Liver (tissue), 9 donors: ENCODE results near the gene SUPT5H. TPM values are rescaled to one million over a fixed set of nuclear protein-coding genes. Genes with fewer than 3 reads are reported as not detected.

ENCODE experiments used
- DNase-seq: peaks from one replicate; pipeline ENCODE4 v3.0.0-alpha.2; 2017; ENCODE audit warnings: low spot score
- H3K27ac ChIP-seq, 2 donors: one replicate each; pipeline ENCODE4 v1.7.0; 2013; ENCODE audit warnings: inconsistent platforms in 2 of 2, low read length in 2 of 2, control low read depth in 1 of 2, low read depth in 1 of 2, mild to moderate bottlenecking in 1 of 2
- H3K27me3 ChIP-seq, 4 donors: one replicate each; pipeline versions ENCODE4 v1.6.1 to v1.7.0; 2013; ENCODE audit warnings: low read length in 3 of 4, inconsistent platforms in 1 of 4, mild to moderate bottlenecking in 1 of 4, moderate library complexity in 1 of 4; ENCODE audit not compliant: control insufficient read depth in 4 of 4, insufficient read depth in 4 of 4
- H3K36me3 ChIP-seq, 4 donors: one replicate each; pipeline versions ENCODE4 v1.6.1 to v1.7.0; 2013; ENCODE audit warnings: low read length in 3 of 4, mild to moderate bottlenecking in 3 of 4, low read depth in 1 of 4, moderate library complexity in 1 of 4; ENCODE audit not compliant: control insufficient read depth in 4 of 4, insufficient read depth in 3 of 4
- H3K4me1 ChIP-seq, 4 donors: one replicate each; pipeline versions ENCODE4 v1.6.1 to v1.7.0; 2013; ENCODE audit warnings: low read length in 3 of 4, mild to moderate bottlenecking in 3 of 4, moderate library complexity in 1 of 4; ENCODE audit not compliant: control insufficient read depth in 4 of 4, insufficient read depth in 4 of 4
- H3K4me3 ChIP-seq, 3 donors: one replicate each; pipeline versions ENCODE4 v1.6.1 to v1.7.0; 2013; ENCODE audit warnings: low read length in 3 of 3, control low read depth in 1 of 3, low read depth in 1 of 3, mild to moderate bottlenecking in 1 of 3
- H3K9ac ChIP-seq, 2 donors: one replicate each; pipeline ENCODE4 v1.7.0; 2013; ENCODE audit warnings: low read length in 2 of 2, mild to moderate bottlenecking in 2 of 2, moderate library complexity in 2 of 2, control low read depth in 1 of 2, low read depth in 1 of 2
- H3K9me3 ChIP-seq, 4 donors: one replicate each; pipeline versions ENCODE4 v1.6.1 to v1.7.0; 2013; ENCODE audit warnings: low read length in 3 of 4; ENCODE audit not compliant: control insufficient read depth in 4 of 4
- EGR1 ChIP-seq, 2 donors: IDR thresholded peaks; 2 replicates each; pipeline ENCODE4 v1.6.1; 2016 to 2018; ENCODE audit warnings: antibody characterized with exemption in 2 of 2, low read depth in 2 of 2
- FOXA2 ChIP-seq: IDR thresholded peaks from 2 replicates; pipeline ENCODE4 v1.6.1; 2016; ENCODE audit warnings: antibody characterized with exemption
- GABPA ChIP-seq, 2 donors: IDR thresholded peaks in 1 of 2; conservative IDR thresholded peaks in 1 of 2; 2 replicates each; pipeline ENCODE4 v1.6.1; 2016; ENCODE audit warnings: antibody characterized with exemption in 2 of 2, mild to moderate bottlenecking in 1 of 2, moderate library complexity in 1 of 2
- HNF4A ChIP-seq, 2 donors: conservative IDR thresholded peaks; 2 replicates each; pipeline ENCODE4 v1.6.1; 2016; ENCODE audit warnings: antibody characterized with exemption in 2 of 2, mild to moderate bottlenecking in 2 of 2
- HNF4G ChIP-seq: IDR thresholded peaks from 2 replicates; pipeline ENCODE4 v1.6.1; 2016; ENCODE audit warnings: antibody characterized with exemption
- JUND ChIP-seq, 2 donors: IDR thresholded peaks; 2 replicates each; pipeline ENCODE4 v1.6.1; 2016; ENCODE audit warnings: antibody characterized with exemption in 2 of 2
- NR2F2 ChIP-seq: IDR thresholded peaks from 2 replicates; pipeline ENCODE4 v1.6.1; 2016; ENCODE audit warnings: antibody characterized with exemption
- RXRA ChIP-seq, 2 donors: IDR thresholded peaks; 2 replicates each; pipeline ENCODE4 v1.6.1; 2017 to 2018; ENCODE audit warnings: antibody characterized with exemption in 2 of 2, mild to moderate bottlenecking in 1 of 2
- SP1 ChIP-seq: IDR thresholded peaks from 2 replicates; pipeline ENCODE4 v1.6.1; 2018; ENCODE audit warnings: antibody characterized with exemption, mild to moderate bottlenecking
- YY1 ChIP-seq: IDR thresholded peaks from 2 replicates; pipeline ENCODE4 v1.6.1; 2016; ENCODE audit warnings: antibody characterized with exemption, mild to moderate bottlenecking
- WGBS: extraction: QIAGEN DNeasy Blood & Tissue Kit; methylation state at CpG from one replicate; pipeline ENCODE4 v1.1.7; 2013; 5-methylcytosine and 5-hydroxymethylcytosine counted together
- polyA plus RNA-seq, 2 donors: library from polyadenylated mRNA; stranded (reverse) in 1 of 2; unstranded in 1 of 2; fragments of 200-250 nt in 1 of 2; fragments of >200 nt in 1 of 2; fragmentation: Nextera tagmentation in 1 of 2; extraction: Ambion mirVana in 1 of 2; gene quantifications; one replicate each; pipeline versions ENCODE4 v1.2.1 to v1.2.3, GENCODE V29; 2013 to 2015
- total RNA-seq, 2 donors: library from RNA; depleted of rRNA; stranded (reverse); fragments of >200 nt; gene quantifications; one replicate each; pipeline ENCODE4 v1.2.3, GENCODE V29; 2014
- TF ChIP-seq, protein P1 (sequence below): IDR thresholded peaks from 2 replicates; pipeline ENCODE4 v1.6.1; 2016; ENCODE audit warnings: antibody characterized with exemption, mild to moderate bottlenecking
- TF ChIP-seq, protein P2 (sequence below): IDR thresholded peaks from 2 replicates; pipeline ENCODE4 v1.6.1; 2016; ENCODE audit warnings: antibody characterized with exemption
- TF ChIP-seq, protein P3 (sequence below): IDR thresholded peaks from 2 replicates; pipeline ENCODE4 v1.6.1; 2016; ENCODE audit warnings: antibody characterized with exemption
- TF ChIP-seq, protein P4 (sequence below): IDR thresholded peaks from 2 replicates; pipeline ENCODE4 v1.6.1; 2016; ENCODE audit warnings: antibody characterized with exemption
- TF ChIP-seq, protein P5 (sequence below): fragments of 150-350 bp; IDR thresholded peaks from 2 replicates; pipeline ENCODE4 v1.5.1; 2017; ENCODE audit warnings: improper control_type of control experiment, low read depth, low read length; ENCODE audit not compliant: missing input control
- donor health status: healthy.
- donor health status: healthy.
- donor health status: healthy.
- donor health status: healthy.
- donor health status: healthy.

Gene SUPT5H
- total and polyA plus RNA-seq, 4 donors, result 19.3 to 52.5 (median 45.2) TPM

DNA sequence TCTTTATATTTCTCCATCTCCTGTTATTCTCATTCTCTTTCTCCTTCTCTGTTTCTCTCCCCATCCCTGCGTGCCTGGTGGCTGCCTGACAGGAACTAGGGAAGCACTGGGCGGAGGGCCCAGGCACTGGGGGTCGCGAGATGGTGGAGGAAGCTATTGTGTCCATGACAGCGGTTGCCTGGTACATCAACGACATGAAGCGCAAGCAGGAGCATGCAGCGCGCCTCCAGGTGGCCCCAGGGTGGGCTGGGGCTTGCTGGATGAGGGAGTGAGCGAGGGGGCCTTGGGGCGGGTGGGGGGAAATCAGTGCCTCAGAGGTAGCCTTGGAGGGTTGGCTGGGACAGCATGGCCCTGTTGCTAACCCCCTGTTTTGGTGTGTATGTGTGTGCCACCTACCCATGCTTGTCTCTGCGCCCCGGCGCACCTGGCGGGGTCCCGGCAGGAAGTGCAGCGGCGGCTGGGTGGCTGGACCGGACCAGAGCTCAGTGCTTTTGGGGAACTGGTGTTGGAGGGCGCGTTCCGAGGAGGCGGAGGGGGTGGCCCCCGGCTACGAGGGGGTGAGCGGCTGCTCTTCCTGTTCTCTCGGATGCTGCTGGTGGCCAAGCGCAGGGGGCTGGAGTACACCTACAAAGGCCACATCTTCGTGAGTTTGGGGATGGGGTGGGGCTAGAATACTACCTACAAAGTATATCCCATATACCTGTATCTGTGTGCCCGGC lies 27.8 kb upstream of the SUPT5H start:
- Histone ChIP-seq H3K4me1 (peaks cover 0 to 11% (median 3%) of the 10 kb centered on the region in 4 donors), H3K4me3 (no peak overlapping the region), H3K27ac (no peak overlapping the region), H3K27me3 (no peaks in the 10 kb centered on the region), H3K9ac (no peak overlapping the region), H3K36me3 (peaks cover 0 to 2% (median 0%) of the 10 kb centered on the region in 4 donors), H3K9me3 (no peaks in the 10 kb centered on the region)
- TF ChIP-seq, protein P1, sequence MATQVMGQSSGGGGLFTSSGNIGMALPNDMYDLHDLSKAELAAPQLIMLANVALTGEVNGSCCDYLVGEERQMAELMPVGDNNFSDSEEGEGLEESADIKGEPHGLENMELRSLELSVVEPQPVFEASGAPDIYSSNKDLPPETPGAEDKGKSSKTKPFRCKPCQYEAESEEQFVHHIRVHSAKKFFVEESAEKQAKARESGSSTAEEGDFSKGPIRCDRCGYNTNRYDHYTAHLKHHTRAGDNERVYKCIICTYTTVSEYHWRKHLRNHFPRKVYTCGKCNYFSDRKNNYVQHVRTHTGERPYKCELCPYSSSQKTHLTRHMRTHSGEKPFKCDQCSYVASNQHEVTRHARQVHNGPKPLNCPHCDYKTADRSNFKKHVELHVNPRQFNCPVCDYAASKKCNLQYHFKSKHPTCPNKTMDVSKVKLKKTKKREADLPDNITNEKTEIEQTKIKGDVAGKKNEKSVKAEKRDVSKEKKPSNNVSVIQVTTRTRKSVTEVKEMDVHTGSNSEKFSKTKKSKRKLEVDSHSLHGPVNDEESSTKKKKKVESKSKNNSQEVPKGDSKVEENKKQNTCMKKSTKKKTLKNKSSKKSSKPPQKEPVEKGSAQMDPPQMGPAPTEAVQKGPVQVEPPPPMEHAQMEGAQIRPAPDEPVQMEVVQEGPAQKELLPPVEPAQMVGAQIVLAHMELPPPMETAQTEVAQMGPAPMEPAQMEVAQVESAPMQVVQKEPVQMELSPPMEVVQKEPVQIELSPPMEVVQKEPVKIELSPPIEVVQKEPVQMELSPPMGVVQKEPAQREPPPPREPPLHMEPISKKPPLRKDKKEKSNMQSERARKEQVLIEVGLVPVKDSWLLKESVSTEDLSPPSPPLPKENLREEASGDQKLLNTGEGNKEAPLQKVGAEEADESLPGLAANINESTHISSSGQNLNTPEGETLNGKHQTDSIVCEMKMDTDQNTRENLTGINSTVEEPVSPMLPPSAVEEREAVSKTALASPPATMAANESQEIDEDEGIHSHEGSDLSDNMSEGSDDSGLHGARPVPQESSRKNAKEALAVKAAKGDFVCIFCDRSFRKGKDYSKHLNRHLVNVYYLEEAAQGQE, result no peak
- TF ChIP-seq YY1, result no peak
- TF ChIP-seq RXRA (IDR thresholded peaks at IDR 0.05), result no peak
- TF ChIP-seq HNF4A (conservative IDR thresholded peaks at IDR 0.05), result no peak
- TF ChIP-seq, protein P2, sequence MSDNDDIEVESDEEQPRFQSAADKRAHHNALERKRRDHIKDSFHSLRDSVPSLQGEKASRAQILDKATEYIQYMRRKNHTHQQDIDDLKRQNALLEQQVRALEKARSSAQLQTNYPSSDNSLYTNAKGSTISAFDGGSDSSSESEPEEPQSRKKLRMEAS, result no peak
- TF ChIP-seq SP1, result no peak
- TF ChIP-seq GABPA (IDR thresholded peaks at IDR 0.05 in 1 of 2, conservative IDR thresholded peaks at IDR 0.05 in 1 of 2), result no peak
- no peak for DNase-seq
- 93% methylated on average over 30 of the region's 30 CpGs for WGBS

DNA sequence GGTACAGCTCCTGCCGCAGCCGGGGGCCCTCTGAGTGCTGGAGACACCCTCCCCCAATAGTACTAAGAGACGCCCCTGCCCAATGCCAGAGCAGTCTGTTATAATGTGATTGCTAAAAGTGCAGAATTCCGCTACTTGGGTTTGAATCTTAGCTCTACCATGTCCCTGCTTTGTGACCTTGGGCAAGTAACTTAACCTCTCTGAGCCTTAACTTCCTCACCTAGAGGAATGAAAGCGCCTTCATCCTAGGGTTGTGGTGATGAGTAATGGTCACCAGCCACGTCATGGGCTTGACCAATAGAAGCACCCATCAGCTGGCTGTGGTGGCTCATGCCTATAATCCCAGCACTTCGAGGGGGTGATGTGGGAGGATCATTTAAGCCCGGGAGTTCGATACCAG lies 26.4 kb upstream of the SUPT5H start:
- no peak for TF ChIP-seq JUND (IDR thresholded peaks at IDR 0.05)
- TF ChIP-seq NR2F2, result no peak
- no peak for TF ChIP-seq HNF4G
- TF ChIP-seq, protein P3, sequence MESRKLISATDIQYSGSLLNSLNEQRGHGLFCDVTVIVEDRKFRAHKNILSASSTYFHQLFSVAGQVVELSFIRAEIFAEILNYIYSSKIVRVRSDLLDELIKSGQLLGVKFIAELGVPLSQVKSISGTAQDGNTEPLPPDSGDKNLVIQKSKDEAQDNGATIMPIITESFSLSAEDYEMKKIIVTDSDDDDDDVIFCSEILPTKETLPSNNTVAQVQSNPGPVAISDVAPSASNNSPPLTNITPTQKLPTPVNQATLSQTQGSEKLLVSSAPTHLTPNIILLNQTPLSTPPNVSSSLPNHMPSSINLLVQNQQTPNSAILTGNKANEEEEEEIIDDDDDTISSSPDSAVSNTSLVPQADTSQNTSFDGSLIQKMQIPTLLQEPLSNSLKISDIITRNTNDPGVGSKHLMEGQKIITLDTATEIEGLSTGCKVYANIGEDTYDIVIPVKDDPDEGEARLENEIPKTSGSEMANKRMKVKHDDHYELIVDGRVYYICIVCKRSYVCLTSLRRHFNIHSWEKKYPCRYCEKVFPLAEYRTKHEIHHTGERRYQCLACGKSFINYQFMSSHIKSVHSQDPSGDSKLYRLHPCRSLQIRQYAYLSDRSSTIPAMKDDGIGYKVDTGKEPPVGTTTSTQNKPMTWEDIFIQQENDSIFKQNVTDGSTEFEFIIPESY, result no peak
- TF ChIP-seq, protein P4, sequence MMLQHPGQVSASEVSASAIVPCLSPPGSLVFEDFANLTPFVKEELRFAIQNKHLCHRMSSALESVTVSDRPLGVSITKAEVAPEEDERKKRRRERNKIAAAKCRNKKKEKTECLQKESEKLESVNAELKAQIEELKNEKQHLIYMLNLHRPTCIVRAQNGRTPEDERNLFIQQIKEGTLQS, result no peak
- no peak for TF ChIP-seq SP1
- no peak for TF ChIP-seq FOXA2
- no peak for TF ChIP-seq RXRA (IDR thresholded peaks at IDR 0.05)
- no peak for TF ChIP-seq GABPA (IDR thresholded peaks at IDR 0.05 in 1 of 2, conservative IDR thresholded peaks at IDR 0.05 in 1 of 2)
- TF ChIP-seq, protein P2, result no peak
- TF ChIP-seq YY1, result no peak
- no peak for TF ChIP-seq EGR1 (IDR thresholded peaks at IDR 0.05; ENCODE audit: low read depth in 2 of 2)
- TF ChIP-seq HNF4A (conservative IDR thresholded peaks at IDR 0.05), result no peak
- TF ChIP-seq, protein P5, sequence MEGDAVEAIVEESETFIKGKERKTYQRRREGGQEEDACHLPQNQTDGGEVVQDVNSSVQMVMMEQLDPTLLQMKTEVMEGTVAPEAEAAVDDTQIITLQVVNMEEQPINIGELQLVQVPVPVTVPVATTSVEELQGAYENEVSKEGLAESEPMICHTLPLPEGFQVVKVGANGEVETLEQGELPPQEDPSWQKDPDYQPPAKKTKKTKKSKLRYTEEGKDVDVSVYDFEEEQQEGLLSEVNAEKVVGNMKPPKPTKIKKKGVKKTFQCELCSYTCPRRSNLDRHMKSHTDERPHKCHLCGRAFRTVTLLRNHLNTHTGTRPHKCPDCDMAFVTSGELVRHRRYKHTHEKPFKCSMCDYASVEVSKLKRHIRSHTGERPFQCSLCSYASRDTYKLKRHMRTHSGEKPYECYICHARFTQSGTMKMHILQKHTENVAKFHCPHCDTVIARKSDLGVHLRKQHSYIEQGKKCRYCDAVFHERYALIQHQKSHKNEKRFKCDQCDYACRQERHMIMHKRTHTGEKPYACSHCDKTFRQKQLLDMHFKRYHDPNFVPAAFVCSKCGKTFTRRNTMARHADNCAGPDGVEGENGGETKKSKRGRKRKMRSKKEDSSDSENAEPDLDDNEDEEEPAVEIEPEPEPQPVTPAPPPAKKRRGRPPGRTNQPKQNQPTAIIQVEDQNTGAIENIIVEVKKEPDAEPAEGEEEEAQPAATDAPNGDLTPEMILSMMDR, result no peak
- H3K4me1 ChIP-seq, result peaks cover 0 to 4% (median 0%) of the 10 kb centered on the region in 4 donors
- H3K4me3 ChIP-seq, result no peak overlapping the region
- H3K36me3 ChIP-seq, result peaks cover 0 to 2% (median 0%) of the 10 kb centered on the region in 4 donors
- no peak for DNase-seq
- WGBS, result 95% methylated on average over 9 of the region's 9 CpGs
- no peaks in the 10 kb centered on the region for H3K27me3 ChIP-seq
- H3K9ac ChIP-seq, result no peak overlapping the region
- H3K9me3 ChIP-seq, result no peaks in the 10 kb centered on the region
- H3K27ac ChIP-seq, result no peak overlapping the region
